ENCODE measurements around the gene AP3S2. TPM values are rescaled to one million over a fixed set of nuclear protein-coding genes. Genes with fewer than 3 reads are reported as not detected.

AP3S2 gene
- total and polyA plus RNA-seq, 2 of the 13 experiments (the other 11 are each of a cell fraction or from before 2014, with no cell fraction given), result 17.6 to 44.4 TPM

- TF ChIP-seq ZNF556 (CRISPR knock-in tag; IDR thresholded peaks at IDR 0.05; ENCODE audit: borderline replicate concordance) (no peak), SIN3A (IDR thresholded peaks at IDR 0.05; ENCODE audit: borderline replicate concordance, low read depth, low read length) (no peak), ZNF761 (CRISPR knock-in tag; conservative IDR thresholded peaks at IDR 0.05) (no peak), NFYC (CRISPR knock-in tag; IDR thresholded peaks at IDR 0.05) (peak; percentile 18; the same call in 1 of the 2 replicates), HIC2 (CRISPR knock-in tag; IDR thresholded peaks at IDR 0.05; ENCODE audit: low read depth) (peak; percentile 100), GABPA (IDR thresholded peaks at IDR 0.05; ENCODE audit: low read depth, low read length) (no peak), GABPA (CRISPR knock-in tag; IDR thresholded peaks at IDR 0.05; ENCODE audit: low read depth) (peak; percentile 68), ZNF552 (CRISPR knock-in tag; IDR thresholded peaks at IDR 0.05; ENCODE audit: borderline replicate concordance) (peak; percentile 33; the same call in 1 of the 2 replicates), NFRKB (IDR thresholded peaks at IDR 0.05) (no peak), ZNF33A (CRISPR knock-in tag; IDR thresholded peaks at IDR 0.05; ENCODE audit: borderline replicate concordance) (0 out of 2 replicates have a peak, but pooled peaks have one; percentile 47), KDM5A (IDR thresholded peaks at IDR 0.05; ENCODE audit: borderline replicate concordance, low read length) (no peak), ZNF816 (CRISPR knock-in tag; IDR thresholded peaks at IDR 0.05; ENCODE audit: borderline replicate concordance) (peak; percentile 60; the same call in 1 of the 2 replicates), ZNF777 (CRISPR knock-in tag; IDR thresholded peaks at IDR 0.05) (peak; percentile 66), TRIM24 (CRISPR knock-in tag; IDR thresholded peaks at IDR 0.05) (no peak), ZMAT5 (CRISPR knock-in tag; IDR thresholded peaks at IDR 0.05; ENCODE audit: borderline replicate concordance, low read depth) (no peak), ELF4 (CRISPR knock-in tag; IDR thresholded peaks at IDR 0.05; ENCODE audit: borderline replicate concordance) (no peak; the same call in 1 of the 2 replicates), GABPB1 (CRISPR knock-in tag; IDR thresholded peaks at IDR 0.05) (peak; percentile 82), ZNF512 (CRISPR knock-in tag; IDR thresholded peaks at IDR 0.05) (no peak), ZNF607 (CRISPR knock-in tag; IDR thresholded peaks at IDR 0.05; ENCODE audit: borderline replicate concordance) (no peak), ZBTB38 (CRISPR knock-in tag; IDR thresholded peaks at IDR 0.05) (peak; percentile 20; the same call in 1 of the 2 replicates), GMEB1 (CRISPR knock-in tag; IDR thresholded peaks at IDR 0.05; ENCODE audit: borderline replicate concordance) (no peak)
These were observed 86.9 kb downstream of the AP3S2 start (continued) for GRCh38 chr15:89806559-89807550.

All from HepG2 (cell line).